ENCODE results near the gene IFNGR2.
"Not testable (repeated sequence)": the region's sequence is repeated elsewhere in the genome, so short reads cannot be mapped to it uniquely, and the experiment has no call there.

The IFNGR2 gene

GRCh38 chr21:33403786-33404585, 773 bp downstream of the IFNGR2 start:
- peak; percentile 65 for DNase-seq

- DNase-seq: no peak
Observed at GRCh38 chr21:33406493-33406892, 3.3 kb downstream of the IFNGR2 start.

DNA sequence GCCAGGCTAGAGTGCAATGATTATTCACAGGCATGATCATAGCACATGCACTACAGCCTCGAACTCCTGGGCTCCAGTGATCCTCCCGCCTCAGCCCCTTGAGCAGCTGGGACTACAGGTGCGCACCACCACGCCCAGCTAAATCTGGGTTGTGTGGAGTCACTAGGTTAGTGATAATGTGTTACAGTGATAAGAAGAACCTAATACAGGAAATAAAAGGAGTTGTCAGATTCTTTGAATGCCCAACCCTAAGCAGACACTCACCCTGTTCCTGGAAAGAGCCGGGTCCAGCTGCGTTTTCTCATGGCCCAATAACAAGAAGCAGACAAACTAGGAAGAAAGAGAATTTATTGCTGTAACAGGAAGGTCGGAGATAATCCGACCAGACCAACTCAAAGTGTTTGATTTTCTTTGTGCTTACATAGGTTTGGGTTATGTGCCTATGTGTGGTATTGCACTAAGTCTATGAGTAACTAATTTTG, 8.8 kb downstream of the IFNGR2 start:
- no peak for DNase-seq

DNA sequence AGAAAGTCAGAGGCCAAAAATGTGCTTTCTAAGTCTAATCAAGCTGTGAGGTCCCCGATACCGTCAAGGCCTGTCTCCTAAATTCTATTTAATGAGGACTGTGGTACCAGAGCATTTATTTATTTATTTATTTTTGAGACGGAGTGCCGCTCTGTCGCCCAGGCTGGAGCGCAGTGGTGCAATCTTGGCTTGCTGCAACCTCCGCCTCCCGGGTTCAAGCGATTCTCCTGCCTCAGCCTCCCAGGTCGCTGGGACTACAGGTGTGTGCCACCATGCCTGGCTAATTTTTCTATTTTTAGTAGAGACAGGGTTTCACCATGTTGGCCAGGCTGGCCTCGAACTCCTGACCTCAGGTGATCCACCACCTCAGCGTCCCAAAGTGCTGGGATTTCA, 9.2 kb downstream of the IFNGR2 start:
- DNase-seq: not testable (repeated sequence)

DNA sequence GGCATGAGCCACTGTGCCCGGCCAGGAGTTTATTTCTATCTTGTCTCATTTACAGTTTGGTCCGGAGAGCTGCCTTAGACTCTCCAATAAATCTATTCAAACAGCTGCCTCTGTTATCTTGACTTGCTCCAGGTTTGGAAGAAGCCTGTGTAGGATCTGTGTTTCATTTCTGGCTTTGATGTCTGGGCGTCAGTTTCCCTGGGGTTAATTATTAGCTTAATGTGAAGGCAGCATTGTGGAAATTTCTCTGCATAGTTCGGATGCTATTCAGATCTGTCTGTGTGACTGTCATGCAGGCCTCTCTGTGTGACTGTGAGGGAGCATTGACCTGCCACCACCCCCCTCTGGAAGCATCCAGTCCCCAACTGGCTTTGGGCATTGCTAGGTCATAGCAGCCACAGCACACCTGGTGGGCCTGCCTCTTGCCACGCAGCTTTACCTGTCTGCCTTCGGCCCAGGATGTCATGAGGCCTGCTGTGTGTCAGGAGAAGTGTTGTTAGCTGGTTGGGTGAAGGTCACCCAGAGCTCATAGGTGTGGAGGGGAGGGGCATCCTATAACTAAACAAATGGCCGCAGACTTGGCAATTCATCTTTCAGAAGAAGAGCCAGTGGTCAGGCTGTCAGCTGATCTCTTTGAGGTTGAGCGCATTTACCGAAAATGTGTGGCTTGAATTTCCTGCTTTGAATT, 9.8 kb downstream of the IFNGR2 start:
- no peak for DNase-seq

DNA sequence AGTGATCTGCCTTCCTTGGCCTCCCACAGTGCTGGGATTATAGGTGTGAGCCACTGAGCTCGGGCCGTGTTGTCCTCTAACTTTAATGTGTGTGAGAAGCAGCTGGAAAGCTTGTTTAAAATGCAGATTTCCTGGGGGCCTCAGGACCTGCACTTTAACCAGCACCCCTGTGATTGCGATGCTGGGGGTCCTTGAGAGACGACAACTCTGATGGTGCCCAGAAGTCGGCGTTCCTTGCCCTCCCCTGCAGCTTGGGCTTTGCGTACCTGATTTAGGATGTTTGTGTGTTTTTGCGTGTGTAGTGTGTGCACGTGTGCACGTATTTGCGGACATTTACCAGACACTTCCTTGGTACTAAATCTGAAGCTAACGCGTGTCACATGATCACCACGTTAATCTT, 10.9 kb downstream of the IFNGR2 start:
- DNase-seq: no peak

DNA sequence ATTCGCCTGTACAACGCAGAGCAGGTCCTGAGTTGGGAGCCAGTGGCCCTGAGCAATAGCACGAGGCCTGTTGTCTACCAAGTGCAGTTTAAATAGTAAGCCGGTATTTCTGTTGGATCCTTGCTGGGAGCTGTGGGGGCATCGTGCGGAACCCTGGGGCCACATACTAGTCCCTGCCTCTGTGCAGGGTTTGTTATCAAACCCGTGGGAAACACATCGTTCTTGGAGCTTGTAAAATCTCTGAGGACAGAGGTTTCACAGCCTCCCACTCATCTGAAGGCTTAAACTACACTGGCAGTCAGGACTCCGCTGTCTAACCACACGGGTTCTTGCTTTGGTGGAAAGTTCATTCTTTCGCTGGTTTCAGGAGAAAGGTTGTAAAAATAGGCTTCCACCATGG, 11.7 kb downstream of the IFNGR2 start:
- DNase-seq: no peak

DNA sequence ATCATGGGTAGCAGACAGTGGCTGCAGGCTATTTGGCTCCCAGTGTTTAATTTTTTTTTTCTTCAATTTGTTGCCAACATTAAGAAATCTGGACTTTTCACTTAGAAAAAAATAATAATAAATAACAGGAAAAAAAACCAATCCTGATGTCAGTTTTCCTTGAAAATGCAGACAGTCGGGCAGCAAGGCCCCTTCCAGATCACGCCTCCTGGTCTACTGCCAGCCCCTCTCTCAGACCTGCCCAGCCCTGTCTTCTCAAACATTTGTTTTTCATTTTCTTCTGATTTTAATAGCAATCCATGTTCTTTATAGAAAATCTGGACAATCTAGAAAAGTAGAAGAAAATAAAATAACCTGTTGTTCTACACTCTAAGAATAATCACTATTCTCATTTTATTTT, 15.5 kb downstream of the IFNGR2 start:
- DNase-seq: no peak

DNA sequence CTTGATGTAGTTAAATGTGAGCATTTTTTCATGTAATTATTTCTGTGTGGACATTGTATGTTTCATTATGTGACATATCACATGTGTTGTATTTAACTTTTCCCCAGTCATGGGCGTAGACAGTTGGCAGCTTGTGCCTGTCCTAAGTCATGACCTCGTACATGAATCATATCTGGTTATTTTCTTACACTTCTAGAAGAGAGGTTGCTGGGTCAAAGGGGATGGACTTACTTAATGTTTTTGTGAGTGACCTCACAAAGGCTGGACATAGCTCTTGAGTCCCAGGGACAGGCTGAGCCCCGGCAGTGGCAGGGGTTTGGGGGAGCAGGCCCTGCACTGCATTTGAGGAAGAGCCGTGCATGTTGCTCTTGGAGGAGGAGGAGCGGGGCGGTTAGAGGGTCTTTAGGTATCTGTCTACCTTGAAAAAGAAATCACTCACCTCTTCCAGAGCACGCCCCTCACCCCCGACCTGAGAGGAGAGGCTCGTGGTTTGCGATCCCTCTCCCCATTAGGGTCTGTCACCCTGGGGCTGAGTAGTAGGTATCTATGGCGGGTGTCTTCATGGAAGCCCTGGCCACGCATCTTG, 16.4 kb downstream of the IFNGR2 start:
- DNase-seq: peak; percentile 51

DNA sequence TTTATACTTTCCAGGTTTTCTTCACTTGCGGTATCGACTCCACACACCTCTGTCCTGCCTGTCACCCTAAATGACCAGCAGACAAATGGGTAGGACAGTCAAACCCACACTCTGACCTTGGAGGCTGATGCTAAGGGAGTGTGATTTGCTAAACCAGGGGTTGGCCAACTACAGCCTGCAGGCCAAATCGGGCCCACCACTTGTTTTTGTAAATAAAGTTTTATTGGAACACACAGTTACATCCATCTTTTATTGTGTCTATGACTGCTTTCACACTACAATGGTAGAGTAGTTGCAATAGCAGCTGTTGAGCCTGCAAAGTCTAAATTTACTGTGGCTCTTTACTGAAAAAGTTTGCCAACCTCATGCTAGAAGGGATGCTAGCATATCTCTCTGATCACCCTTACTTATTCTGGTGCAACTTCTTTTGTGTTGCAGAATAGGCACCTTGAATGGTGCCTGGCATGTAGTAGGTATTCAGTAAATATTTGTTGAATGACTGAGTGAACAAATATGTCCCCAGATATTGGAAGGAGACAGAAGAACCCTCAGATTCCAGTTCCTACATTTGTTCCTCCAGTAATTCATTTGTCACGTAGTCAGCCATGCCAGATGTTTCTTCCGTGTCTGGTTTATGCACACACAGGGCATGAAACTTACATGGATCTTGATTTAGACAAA, 18.6 kb downstream of the IFNGR2 start:
- DNase-seq: no peak

GRCh38 chr21:33424214-33424613, 21.0 kb downstream of the IFNGR2 start:
- DNase-seq: no peak

DNA sequence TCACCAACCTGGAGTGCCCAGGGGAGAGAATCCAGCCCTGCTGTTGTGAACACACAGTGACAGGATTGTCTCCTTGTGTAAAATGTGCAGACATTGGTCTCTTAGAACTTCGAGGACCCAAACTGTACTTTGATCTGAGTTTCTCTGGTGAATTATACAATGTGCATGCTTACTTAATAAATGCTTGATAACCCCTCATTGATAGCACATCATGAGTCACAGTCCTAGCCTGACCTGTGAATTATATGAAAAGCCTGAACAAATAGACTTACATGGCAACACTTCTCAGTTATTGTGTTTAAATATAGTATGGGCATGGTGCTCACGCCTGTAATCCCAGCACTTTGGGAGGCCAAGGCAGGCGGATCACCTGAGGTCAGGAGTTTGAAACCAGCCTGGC, 22.6 kb downstream of the IFNGR2 start:
- DNase-seq: no peak

- no peak for DNase-seq
Observed at GRCh38 chr21:33427051-33427450, 23.8 kb downstream of the IFNGR2 start.

DNA sequence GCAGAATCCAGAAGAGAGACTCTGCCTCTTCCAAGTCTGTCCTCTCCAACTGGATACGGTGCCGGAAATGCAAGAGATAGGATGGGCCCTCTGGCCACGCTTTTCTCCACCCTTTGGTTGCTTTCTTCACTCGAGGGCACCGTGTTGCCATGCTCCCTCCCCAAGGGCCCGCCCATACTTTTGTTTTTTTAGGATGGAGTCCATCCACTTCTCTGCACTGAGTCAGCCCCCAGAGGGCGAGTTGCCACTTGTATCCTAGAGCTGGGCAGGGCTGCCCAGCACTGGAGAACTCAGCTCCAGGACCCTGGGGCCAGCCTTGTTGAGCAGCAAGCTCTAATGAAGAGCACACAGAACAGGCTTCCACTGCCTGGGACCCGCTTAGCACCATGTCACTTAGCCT, 25.5 kb downstream of the IFNGR2 start:
- DNase-seq: no peak

- no peak for DNase-seq
Observed at GRCh38 chr21:33430858-33431257, 27.6 kb downstream of the IFNGR2 start.

- peak; percentile 43 for DNase-seq
Observed at GRCh38 chr21:33432496-33432895, 29.3 kb downstream of the IFNGR2 start.

GRCh38 chr21:33433001-33433400, 29.8 kb downstream of the IFNGR2 start:
- no peak for DNase-seq

GRCh38 chr21:33433425-33434114, 30.4 kb downstream of the IFNGR2 start:
- peak; percentile 92 for DNase-seq

DNA sequence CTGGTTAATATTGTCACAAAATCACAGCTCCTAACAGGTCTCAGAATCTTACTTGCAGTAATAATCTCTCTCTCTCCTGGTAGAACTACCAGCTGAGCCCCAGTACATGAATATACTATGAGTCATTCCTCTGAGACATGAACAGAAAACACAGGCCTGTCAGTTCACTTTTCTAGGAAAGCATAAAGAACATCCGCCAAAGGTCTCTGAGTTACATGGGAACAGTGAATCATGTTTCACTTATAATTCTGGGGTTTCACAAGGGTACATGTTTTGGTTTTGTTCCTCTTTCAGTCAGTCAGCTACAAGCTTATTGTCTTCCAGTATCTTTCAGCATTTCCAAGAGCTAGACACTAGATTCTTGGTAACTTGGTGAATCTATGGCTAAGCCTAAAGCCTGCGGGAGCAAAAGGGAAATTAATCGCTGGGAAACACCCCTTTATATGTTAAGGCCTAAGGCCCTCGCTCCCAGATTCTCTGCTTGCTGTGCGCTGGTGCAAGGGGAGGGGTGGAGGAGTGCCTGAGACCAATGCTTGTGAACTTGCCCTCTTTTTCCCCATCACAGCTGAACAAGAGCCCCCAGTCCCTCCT, 31.7 kb downstream of the IFNGR2 start:
- DNase-seq: peak; percentile 95

- no peak for DNase-seq
Observed at GRCh38 chr21:33437140-33437539, 33.9 kb downstream of the IFNGR2 start.

DNA sequence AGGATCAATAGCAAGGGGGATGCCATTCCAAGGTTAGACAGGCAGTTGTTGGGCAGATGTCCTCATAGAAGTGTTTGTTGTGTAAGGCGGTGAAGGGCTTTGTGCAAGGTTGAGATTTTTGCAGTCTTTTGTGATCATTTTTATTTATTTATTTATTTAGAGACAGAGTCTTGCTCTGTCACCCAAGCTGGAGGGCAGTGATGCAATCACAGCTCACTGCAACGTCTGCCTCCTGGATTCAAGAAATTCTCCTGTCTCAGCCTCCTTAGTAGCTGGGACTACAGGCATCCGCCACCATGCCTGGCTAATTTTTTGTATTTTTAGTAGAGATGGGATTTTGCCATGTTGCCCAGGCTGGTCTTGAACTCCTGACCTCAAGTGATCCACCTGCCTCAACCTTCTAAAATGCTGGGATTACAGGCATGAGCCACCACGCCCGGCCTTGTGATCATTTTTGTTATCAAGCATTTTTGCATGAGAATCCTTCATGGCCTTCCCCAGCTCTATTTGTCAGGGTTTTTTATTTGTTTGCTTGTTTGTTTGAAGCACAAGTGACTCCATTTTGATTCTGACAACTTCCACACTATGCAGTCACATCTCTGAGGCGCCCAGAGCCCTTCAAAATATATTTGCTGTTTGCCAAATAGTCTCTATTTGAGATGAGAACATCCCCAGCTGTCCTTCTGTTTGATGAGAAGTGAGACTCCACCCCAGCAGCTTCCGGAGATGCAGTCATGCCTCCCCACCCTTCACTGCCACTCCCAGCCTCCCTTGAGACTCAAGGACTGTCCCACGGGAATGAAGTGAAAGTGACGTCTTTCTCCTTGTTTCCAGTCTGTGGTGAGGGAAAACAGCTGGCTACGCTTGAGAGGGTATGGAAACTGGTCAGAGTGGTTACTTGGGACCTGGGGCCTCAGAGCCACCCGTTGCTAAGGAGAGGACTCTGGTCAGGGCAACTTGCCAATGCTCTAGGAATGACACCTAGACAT, 38.6 kb downstream of the IFNGR2 start:
- peak; percentile 42 for DNase-seq
